ENCODE data around the gene RHOT1.
"Not testable (repeated sequence)": the region's sequence is repeated elsewhere in the genome, so short reads cannot be mapped to it uniquely, and the experiment has no call there.

Gene RHOT1

DNA sequence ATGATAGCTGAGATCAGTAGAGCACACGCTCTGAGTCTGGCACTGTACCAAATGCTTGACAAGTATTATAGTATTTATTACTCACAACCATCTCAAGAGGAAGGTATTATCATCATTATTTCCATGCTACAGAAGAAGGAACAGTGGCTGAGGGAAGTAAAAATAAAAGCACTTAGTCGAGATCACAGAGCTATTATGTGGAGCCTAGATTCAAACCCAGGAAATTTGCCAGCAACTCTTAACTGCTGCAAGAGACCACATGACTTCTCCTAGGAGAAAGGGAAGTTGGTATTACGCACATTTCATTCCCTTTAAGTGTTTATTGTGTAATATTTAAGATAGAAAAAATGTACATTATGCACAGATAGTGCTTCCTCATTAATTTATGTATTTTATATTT, 1.0 kb upstream of the RHOT1 start:
- TF ChIP-seq POLR2A (IDR thresholded peaks at IDR 0.05; ENCODE audit: low read depth, low read length): no peak
- DNase-seq (ENCODE audit: insufficient read length, low spot score) (peak; percentile 31), FAIRE-seq (no peak)

DNA sequence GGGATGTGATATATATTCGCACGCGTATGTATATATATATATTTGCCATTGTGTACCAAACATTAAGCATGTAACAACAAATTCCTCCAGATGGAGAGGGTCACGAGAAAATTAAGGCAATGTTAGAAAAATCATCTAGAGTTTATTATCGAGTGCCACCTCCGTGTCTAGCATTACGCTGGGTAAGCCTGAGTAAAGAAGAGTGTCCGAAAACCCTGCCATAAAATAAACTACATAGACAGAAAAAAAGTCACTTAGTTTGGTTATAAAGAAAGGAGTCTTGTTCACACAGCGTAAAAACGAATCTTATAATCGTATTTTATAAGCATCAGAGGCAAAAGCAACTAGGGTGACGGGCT, 644 bp upstream of the RHOT1 start:
- no peak for DNase-seq (ENCODE audit: insufficient read length, low spot score)
- FAIRE-seq: no peak
- TF ChIP-seq POLR2A (IDR thresholded peaks at IDR 0.05; ENCODE audit: low read depth, low read length): no peak

DNA sequence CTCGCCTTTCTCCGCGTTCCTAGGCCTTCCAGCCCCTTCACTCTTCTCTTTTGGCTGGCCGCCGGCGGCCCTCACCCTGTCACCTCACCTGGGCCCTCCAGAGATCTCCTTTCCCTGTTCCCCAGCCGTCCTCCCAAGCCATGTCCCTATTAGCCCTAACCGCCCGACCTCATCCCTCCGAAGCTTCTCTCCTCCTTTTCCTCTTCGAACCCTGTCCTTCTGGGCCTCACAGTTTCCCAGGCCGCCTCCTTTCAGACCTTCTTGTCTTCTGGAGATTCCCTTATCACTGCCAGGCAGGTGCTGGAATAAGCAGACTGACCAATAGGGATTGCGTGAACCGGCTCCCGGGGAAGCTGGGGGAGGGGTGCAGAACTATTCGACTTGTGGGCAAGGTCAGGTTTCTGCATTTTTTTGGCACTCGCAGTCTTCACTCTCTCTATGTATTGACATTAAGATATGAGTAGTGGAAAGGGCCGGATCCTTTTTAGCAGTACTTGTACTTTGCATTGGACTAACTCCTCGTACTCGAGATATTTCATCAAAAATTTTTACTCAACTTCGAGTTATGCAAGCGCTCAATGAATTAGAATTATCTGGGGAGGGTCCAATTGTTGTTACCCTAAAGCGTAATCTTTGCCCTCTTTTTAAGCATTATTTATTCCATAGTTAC, 690 bp downstream of the RHOT1 start:
- FAIRE-seq (no peak), DNase-seq (ENCODE audit: insufficient read length, low spot score) (no peak)
- no peak for TF ChIP-seq POLR2A (IDR thresholded peaks at IDR 0.05; ENCODE audit: low read depth, low read length)

DNA sequence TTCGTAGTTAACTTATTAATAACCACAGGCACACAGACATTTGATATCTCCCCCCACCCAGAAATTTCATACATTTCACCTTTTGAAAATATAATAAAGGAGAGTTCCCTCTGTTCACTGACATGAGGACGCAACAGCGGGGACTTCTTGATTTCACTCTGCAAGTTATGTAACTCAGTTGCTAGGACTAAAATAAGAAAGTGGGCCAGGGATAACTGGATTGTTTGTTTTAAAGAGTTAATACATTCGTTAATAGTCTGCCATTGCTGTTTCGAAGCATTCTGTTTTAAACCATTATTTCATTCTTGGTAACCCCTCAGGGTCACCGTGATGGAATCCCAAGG, 1.2 kb downstream of the RHOT1 start:
- FAIRE-seq: no peak
- DNase-seq (ENCODE audit: insufficient read length, low spot score): no peak
- TF ChIP-seq POLR2A (IDR thresholded peaks at IDR 0.05; ENCODE audit: low read depth, low read length): no peak

DNA sequence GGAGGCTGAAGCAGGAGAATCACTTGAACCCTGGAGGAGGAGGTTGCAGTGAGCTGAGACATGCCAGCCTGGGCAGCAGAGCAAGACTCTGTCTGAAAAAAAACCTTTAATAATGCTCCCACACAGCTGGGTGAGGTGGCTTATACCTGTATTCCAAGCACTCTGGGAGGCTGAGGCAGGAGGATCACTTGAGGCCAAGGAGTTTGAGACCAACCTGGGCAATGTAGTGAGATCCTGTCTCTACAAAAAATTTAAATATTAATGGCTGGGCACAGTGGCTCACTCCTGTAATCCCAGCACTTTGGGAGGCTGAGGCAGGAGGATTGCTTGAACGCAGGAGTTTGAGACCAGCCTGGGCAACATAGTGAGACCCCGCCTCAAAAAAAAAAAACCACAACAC, 2.1 kb downstream of the RHOT1 start:
- not testable (repeated sequence) for FAIRE-seq; DNase-seq (ENCODE audit: insufficient read length, low spot score)

DNA sequence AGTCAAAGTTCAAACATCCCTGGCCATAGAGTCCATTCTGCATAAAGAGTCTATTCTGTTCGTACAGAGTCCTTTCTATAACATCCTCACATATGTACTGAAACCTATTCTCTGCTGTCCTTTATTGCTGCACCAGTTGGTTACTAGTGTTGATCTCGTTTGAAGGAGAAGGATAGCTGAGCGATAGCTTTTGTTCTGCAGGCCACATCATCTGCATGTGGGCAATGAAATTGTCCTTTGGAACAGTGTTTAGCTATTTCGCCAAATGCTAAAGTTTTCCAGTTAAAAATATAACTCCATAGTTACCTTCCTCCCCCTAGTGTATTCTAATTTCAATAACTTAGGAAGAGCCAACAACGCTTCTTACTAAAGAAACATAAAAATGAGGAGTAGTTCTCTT, 6.0 kb downstream of the RHOT1 start:
- no peak for TF ChIP-seq POLR2A (IDR thresholded peaks at IDR 0.05; ENCODE audit: low read depth, low read length)
- FAIRE-seq: no peak
- no peak for DNase-seq (ENCODE audit: insufficient read length, low spot score)

DNA sequence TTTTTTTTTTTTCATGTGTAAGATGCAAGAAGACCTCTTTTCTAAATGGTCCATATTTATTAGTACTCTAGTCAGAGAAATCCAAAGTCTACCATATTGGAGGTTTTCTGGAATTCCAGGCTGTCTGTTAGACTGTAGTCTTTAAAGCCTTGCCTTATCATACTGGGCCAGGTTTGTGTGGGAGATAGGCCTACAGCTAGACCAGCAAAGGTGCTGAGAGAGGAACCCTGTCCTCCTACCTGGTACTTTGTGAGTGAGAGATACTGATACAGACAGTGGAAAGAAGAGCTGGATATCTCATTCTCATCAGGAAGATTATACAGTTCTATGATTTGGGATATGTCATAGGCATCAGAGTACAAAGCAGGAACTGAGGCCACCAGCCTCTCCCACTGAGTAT, 8.1 kb downstream of the RHOT1 start:
- DNase-seq (ENCODE audit: insufficient read length, low spot score) (no peak), FAIRE-seq (no peak)
- no peak for TF ChIP-seq POLR2A (IDR thresholded peaks at IDR 0.05; ENCODE audit: low read depth, low read length)

DNA sequence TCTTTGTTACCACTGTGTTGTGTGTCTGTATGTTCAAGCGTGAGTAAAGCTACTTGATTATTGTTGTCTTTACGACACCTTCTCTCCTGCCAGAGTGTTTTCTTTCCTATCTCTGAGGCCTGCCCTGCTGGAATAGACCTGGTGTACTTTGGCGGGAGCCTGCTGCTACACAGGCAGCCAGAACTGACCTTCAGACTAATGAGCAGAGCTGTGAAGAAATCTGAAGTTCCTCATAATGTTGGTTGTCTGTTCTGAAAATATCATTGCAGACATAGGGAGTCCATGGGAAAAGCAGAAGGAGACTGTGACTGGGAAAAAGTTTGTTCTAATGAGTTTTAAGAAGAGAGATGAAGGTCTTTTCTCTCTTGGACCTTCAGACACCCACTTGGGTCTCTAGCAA, 9.8 kb downstream of the RHOT1 start:
- no peak for TF ChIP-seq POLR2A (IDR thresholded peaks at IDR 0.05; ENCODE audit: low read depth, low read length)
- FAIRE-seq (no peak), DNase-seq (ENCODE audit: insufficient read length, low spot score) (no peak)

DNA sequence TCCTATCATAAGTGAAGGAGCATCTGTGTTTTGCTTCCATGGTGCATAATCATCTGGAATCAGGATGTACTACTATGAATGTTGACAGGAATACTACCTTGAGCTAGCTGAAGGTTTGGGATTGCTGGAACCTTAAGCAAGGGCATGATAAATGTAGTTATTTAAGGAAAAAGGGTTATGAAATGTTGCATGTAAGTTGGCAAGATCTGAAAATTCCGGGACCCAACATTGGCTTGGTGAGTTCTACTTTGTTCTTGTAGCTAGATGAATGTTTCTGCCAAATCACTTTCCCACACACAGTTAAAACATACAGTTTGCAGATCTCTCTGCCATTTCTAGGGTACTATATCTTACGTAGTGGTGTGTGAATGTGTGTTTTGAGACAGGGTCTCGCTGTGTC, 13.6 kb downstream of the RHOT1 start:
- DNase-seq (ENCODE audit: insufficient read length, low spot score) (no peak), FAIRE-seq (no peak)
- no peak for TF ChIP-seq POLR2A (IDR thresholded peaks at IDR 0.05; ENCODE audit: low read depth, low read length)

DNA sequence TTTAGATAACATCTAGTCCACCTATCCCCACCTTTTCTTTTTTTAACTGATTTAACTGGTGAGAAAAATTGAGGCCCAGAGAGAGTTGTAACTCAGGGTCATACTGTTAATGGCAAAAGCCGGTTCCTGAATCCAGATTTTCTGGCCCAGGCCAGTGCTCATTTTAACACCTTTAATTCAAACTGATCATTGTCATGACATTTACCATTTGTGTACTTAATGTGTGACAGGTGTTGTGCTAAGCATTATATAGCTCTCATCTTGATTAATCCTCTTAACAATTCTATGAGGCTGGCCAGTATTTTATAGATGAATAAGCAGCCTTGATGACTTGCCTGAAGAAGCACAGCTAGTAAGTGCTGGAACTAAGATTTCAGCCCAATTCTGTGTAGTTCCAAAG, 14.4 kb downstream of the RHOT1 start:
- TF ChIP-seq POLR2A (IDR thresholded peaks at IDR 0.05; ENCODE audit: low read depth, low read length): no peak
- no peak for FAIRE-seq
- DNase-seq (ENCODE audit: insufficient read length, low spot score): no peak

DNA sequence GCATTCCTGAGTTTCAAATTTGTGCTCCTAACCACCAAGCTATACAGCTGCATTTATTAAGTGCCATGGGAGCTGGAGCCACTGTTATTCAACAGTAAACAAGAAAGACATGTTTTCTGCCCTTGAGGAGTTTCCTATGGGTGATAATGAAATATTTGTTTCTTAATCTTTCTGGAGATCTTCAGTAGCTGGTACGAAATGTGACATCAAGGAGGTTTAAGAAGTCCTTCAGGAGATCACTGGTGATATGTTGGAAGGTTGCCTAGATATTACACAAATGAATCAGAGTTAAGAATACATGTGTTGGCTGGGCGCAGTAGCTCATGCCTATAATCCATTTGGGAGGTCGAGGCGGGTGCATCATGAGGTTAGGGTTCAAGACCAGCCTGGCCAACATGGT, 14.9 kb downstream of the RHOT1 start:
- DNase-seq (ENCODE audit: insufficient read length, low spot score) (no peak), FAIRE-seq (no peak)
- TF ChIP-seq POLR2A (IDR thresholded peaks at IDR 0.05; ENCODE audit: low read depth, low read length): no peak

DNA sequence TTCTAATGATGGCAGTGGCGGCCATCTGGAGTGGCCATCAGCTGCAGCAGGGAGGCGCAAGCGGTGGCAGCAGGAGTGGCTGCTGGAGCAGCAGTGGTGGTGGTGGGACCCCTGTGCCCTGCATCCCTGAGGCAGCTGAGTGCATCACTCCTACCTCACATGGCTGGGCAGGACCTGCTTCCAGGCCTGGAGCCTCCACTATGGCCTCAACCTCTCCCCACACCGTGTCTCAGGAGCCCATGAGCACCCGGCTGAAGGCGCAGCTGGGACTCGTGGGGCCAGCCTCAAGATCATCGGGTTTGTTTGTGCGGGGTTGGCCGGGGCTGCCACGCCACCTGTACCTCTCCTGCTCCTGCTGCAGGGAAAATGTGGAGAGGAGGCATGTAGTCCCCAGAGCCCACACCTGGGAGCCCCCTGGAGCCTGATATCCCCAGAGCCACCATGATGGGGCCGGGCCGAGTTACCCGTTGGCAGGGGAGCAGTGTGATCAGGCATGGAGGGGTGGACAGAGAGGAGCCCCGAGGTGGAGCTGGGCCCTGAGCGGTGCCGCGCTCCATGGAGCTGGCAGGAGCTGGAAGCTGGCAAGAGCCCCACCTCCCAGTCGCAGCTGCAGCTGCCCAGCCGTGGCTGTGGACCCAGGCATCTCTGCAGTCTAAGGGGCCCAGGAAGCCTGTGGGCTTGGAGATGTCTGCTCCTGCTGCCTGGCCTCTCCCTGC, 16.7 kb downstream of the RHOT1 start:
- DNase-seq (ENCODE audit: insufficient read length, low spot score) (no peak), FAIRE-seq (no peak)
- no peak for TF ChIP-seq POLR2A (IDR thresholded peaks at IDR 0.05; ENCODE audit: low read depth, low read length)

DNA sequence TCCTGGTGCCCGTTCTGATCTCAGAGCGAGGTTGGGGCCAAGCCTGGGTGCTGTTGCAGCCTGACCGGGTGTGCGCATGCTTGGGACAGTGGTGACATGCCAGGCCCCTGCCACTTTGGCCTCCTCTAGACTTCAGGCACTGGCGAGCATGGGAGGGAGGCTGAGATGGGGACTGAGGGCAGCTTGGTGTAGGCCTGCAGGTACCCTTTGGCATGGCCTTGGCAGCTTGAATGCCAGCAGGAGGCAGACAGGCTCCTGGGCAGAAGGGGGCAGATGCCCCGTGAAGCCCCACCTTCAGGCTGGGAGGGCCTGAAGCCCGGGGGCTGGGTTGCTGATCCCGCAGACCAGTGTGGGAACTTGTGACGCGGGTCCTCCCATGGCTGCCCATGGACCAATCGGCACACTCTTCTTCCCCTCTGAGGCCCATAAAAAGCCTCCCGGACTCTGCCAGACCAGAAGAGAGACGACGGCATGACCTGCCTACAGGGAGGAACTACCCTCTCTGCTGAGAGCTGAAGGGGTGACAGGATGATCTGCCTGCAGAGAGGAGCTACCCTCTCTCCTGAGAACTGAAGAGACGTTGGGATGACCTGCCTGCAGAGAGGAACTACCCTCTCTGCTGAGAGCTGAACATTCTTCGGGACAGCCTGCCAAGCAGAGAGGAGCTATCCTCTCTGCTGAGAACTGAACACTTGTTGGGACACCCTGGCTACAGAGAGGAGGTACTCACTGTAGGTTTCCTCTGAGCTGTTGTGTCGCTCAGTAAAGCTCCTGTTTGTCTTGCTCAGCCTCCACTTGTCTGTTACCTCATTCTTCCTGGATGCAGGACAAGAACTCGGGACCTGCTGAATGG, 17.5 kb downstream of the RHOT1 start:
- DNase-seq (ENCODE audit: insufficient read length, low spot score) (no peak), FAIRE-seq (no peak)
- TF ChIP-seq POLR2A (IDR thresholded peaks at IDR 0.05; ENCODE audit: low read depth, low read length): no peak

DNA sequence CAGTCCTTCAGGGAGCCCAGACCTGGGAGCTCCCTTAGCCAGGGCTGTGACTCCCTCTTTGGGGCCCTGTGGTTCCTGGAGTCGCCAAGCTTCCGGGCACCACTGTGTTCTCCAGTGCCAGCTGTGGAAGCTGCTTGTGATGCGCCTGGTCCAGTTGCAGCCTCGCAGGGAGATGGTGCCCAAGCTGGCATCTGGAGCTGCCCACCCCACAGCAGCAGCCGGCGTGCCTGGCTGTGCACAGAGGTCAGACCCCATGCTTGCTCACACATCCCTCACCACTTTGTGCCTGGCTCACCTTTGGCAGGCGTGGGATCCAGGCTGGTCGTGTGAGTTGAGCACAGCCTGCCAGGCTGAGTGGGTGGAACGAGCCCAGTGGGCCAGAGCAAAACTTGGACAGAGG, 18.2 kb downstream of the RHOT1 start:
- TF ChIP-seq POLR2A (IDR thresholded peaks at IDR 0.05; ENCODE audit: low read depth, low read length): no peak
- DNase-seq (ENCODE audit: insufficient read length, low spot score) (no peak), FAIRE-seq (no peak)

DNA sequence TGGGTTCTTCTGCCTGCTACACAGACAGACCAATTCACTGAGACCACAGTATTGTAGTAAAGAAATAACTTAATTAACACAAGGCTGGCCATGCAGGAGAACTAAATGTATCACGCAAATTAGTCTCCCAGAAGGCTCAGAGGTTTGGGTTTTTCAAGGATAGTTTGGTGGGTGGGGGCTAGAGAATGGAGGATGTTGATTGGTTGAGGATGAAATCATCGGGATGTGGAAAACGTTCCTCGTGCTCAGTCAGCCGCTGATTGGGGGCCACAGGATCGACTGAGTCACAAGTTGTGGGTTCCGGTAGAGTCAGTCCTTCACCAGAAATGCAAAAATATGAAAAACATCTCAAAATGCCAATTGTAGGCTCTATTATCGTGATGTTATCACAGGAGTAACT, 18.7 kb downstream of the RHOT1 start:
- DNase-seq (ENCODE audit: insufficient read length, low spot score): no peak
- no peak for TF ChIP-seq POLR2A (IDR thresholded peaks at IDR 0.05; ENCODE audit: low read depth, low read length)
- no peak for FAIRE-seq

All from H54 (cell line).